ENCODE results near the gene SLBP. TPM values are rescaled to one million over a fixed set of nuclear protein-coding genes. Genes with fewer than 3 reads are reported as not detected.

The SLBP gene
- total RNA-seq, 1 experiment from 2014 or later, result 61.7 TPM

GRCh38 chr4:1682860-1683259, 29.3 kb downstream of the SLBP start:
- TF ChIP-seq CTCF (conservative IDR thresholded peaks at IDR 0.05) (no peak), EZH2 (IDR thresholded peaks at IDR 0.05; ENCODE audit: low read depth) (no peak)
- ChIA-PET POLR2A (ENCODE audit: unreplicated experiment) (no interaction called here), CTCF (no interaction called here)
- intact Hi-C loops (cut with micrococcal nuclease; ENCODE audit: unreplicated experiment), result no loop called here
- H3K36me3 ChIP-seq (ENCODE audit: low read depth), result no peaks in the 10 kb centered on the region
- peaks cover 34% of the 10 kb centered on the region for H3F3A ChIP-seq (ENCODE audit: insufficient read depth, low read depth)
- DNase-seq, result no peak
- H3K4me3 ChIP-seq, result peak overlapping the region; percentile 62; the same call in 1 of the 2 replicates
- H3K27ac ChIP-seq, result no peak overlapping the region
- no peaks in the 10 kb centered on the region for H3K27me3 ChIP-seq (ENCODE audit: insufficient read depth, low read depth)
- H2AFZ ChIP-seq, result 0 out of 2 replicates have a peak overlapping the region, but pooled peaks have one; percentile 69
- no peaks in the 10 kb centered on the region for H3K9me2 ChIP-seq (ENCODE audit: insufficient read depth)
- 0 out of 2 replicates have a peak, but pooled peaks cover 5% of the 10 kb centered on the region for H3K4me1 ChIP-seq (replicated peaks; ENCODE audit: insufficient read depth)
- no TSS peak for BruUV-seq (replicated peaks)
- H3K4me2 ChIP-seq, result peak overlapping the region; percentile 74
- no peaks in the 10 kb centered on the region for H3K9me3 ChIP-seq (ENCODE audit: insufficient read depth, low read depth)
- H3K79me2 ChIP-seq (ENCODE audit: low read depth), result no peaks in the 10 kb centered on the region
- no peaks in the 10 kb centered on the region for H4K20me1 ChIP-seq (ENCODE audit: insufficient read depth)

- Histone ChIP-seq H3K4me1 (replicated peaks; ENCODE audit: insufficient read depth) (0 out of 2 replicates have a peak, but pooled peaks cover 4% of the 10 kb centered on the region), H3F3A (ENCODE audit: insufficient read depth, low read depth) (peaks cover 13% of the 10 kb centered on the region), H2AFZ (no peak overlapping the region), H3K9me2 (ENCODE audit: insufficient read depth) (no peaks in the 10 kb centered on the region), H3K27ac (no peak overlapping the region), H3K36me3 (ENCODE audit: low read depth) (no peaks in the 10 kb centered on the region), H3K79me2 (ENCODE audit: low read depth) (no peaks in the 10 kb centered on the region), H3K27me3 (ENCODE audit: insufficient read depth, low read depth) (peaks cover 6% of the 10 kb centered on the region; the same call in 1 of the 2 replicates), H4K20me1 (ENCODE audit: insufficient read depth) (no peaks in the 10 kb centered on the region), H3K9me3 (ENCODE audit: insufficient read depth, low read depth) (no peaks in the 10 kb centered on the region), H3K4me3 (no peak overlapping the region), H3K4me2 (no peak overlapping the region)
- POLR2A ChIA-PET (ENCODE audit: unreplicated experiment), result no interaction called here
- intact Hi-C loops (cut with micrococcal nuclease; ENCODE audit: unreplicated experiment), result no loop called here
- CTCF ChIA-PET, result no interaction called here
- BruUV-seq (replicated peaks), result no TSS peak
- DNase-seq, result no peak
- TF ChIP-seq EZH2 (IDR thresholded peaks at IDR 0.05; ENCODE audit: low read depth) (no peak), CTCF (conservative IDR thresholded peaks at IDR 0.05) (no peak)
These were observed 33.9 kb downstream of the SLBP start for GRCh38 chr4:1678244-1678643.

GRCh38 chr4:1676605-1677525, 35.3 kb downstream of the SLBP start:
- Histone ChIP-seq H3F3A (ENCODE audit: insufficient read depth, low read depth) (peaks cover 3% of the 10 kb centered on the region; the same call in 1 of the 2 replicates), H3K4me3 (no peak overlapping the region), H3K27ac (no peak overlapping the region), H4K20me1 (ENCODE audit: insufficient read depth) (no peaks in the 10 kb centered on the region), H3K4me2 (no peak overlapping the region), H2AFZ (no peak overlapping the region), H3K36me3 (ENCODE audit: low read depth) (no peaks in the 10 kb centered on the region), H3K9me2 (ENCODE audit: insufficient read depth) (no peaks in the 10 kb centered on the region), H3K27me3 (ENCODE audit: insufficient read depth, low read depth) (peaks cover 6% of the 10 kb centered on the region; the same call in 1 of the 2 replicates), H3K4me1 (replicated peaks; ENCODE audit: insufficient read depth) (no peaks in the 10 kb centered on the region), H3K79me2 (ENCODE audit: low read depth) (no peaks in the 10 kb centered on the region), H3K9me3 (ENCODE audit: insufficient read depth, low read depth) (no peaks in the 10 kb centered on the region)
- no peak for DNase-seq
- TF ChIP-seq CTCF (conservative IDR thresholded peaks at IDR 0.05) (no peak), EZH2 (IDR thresholded peaks at IDR 0.05; ENCODE audit: low read depth) (no peak)
- no TSS peak for BruUV-seq (replicated peaks)
- intact Hi-C loops (cut with micrococcal nuclease; ENCODE audit: unreplicated experiment), result no loop called here
- CTCF ChIA-PET, result no interaction called here
- POLR2A ChIA-PET (ENCODE audit: unreplicated experiment), result no interaction called here

Data from PC-9 (cell line).